Mesenchymal stem cell (in vitro differentiated cells and primary cell): ENCODE results near the gene NR3C2.

ENCODE experiments used
- DNase-seq: peaks from one replicate; pipeline ENCODE4 v3.0.0-alpha.2; 2013
- H2AFZ ChIP-seq: one replicate; pipeline ENCODE4 v1.6.1; 2013; ENCODE audit warnings: low read depth, mild to moderate bottlenecking, control low read depth, inconsistent platforms, low read length, moderate library complexity
- H2AK5ac ChIP-seq: 2 replicates; pipeline ENCODE4 v1.6.1; 2013; ENCODE audit warnings: low read length, moderate library complexity, mild to moderate bottlenecking, inconsistent platforms; ENCODE audit not compliant: severe bottlenecking
- H2BK120ac ChIP-seq: one replicate; pipeline ENCODE4 v1.6.1; 2013; ENCODE audit warnings: low read depth, mild to moderate bottlenecking, inconsistent platforms, low read length, moderate library complexity
- H2BK12ac ChIP-seq, 2 experiments: one replicate each; pipeline ENCODE4 v1.6.1; 2013; ENCODE audit warnings: inconsistent platforms in 2 of 2, low read length in 2 of 2, mild to moderate bottlenecking in 2 of 2, moderate library complexity in 2 of 2, control low read depth in 1 of 2
- H2BK15ac ChIP-seq: one replicate; pipeline ENCODE4 v1.6.1; 2013; ENCODE audit warnings: mild to moderate bottlenecking, low read depth, inconsistent platforms; ENCODE audit not compliant: poor library complexity, severe bottlenecking
- H2BK5ac ChIP-seq: 2 replicates; pipeline ENCODE4 v1.6.1; 2013; ENCODE audit warnings: low read depth, mild to moderate bottlenecking, low read length, control low read depth, inconsistent platforms; ENCODE audit not compliant: poor library complexity, severe bottlenecking
- H3K14ac ChIP-seq, 2 experiments: one replicate each; pipeline ENCODE4 v1.6.1; 2013; ENCODE audit warnings: inconsistent platforms in 2 of 2, low read length in 2 of 2, control low read depth in 1 of 2, mild to moderate bottlenecking in 1 of 2, moderate library complexity in 1 of 2
- H3K18ac ChIP-seq, 2 experiments: one replicate each; pipeline ENCODE4 v1.6.1; 2013; ENCODE audit warnings: inconsistent platforms in 2 of 2, low read length in 2 of 2, control low read depth in 1 of 2, low read depth in 1 of 2, mild to moderate bottlenecking in 1 of 2
- H3K23ac ChIP-seq, 2 experiments: one replicate each; pipeline ENCODE4 v1.6.1; 2013; ENCODE audit warnings: inconsistent platforms in 2 of 2, low read length in 2 of 2, mild to moderate bottlenecking in 2 of 2, moderate library complexity in 2 of 2, control low read depth in 1 of 2
- H3K27ac ChIP-seq: 2 replicates; pipeline ENCODE4 v1.5.1; 2013; ENCODE audit warnings: mild to moderate bottlenecking, moderate library complexity, low read length, control low read depth, inconsistent platforms; ENCODE audit not compliant: poor library complexity, severe bottlenecking
- H3K27me3 ChIP-seq, 2 experiments: 2 replicates each; pipeline versions ENCODE4 v1.6.1 to v1.7.0; 2013; ENCODE audit warnings: low read length in 2 of 2, mild to moderate bottlenecking in 2 of 2, moderate library complexity in 2 of 2, control low read depth in 1 of 2, inconsistent platforms in 1 of 2; ENCODE audit not compliant: control insufficient read depth in 1 of 2, insufficient read depth in 1 of 2
- H3K36me3 ChIP-seq, 2 experiments: 2 replicates each; pipeline versions ENCODE4 v1.6.1 to v1.7.0; 2013; ENCODE audit warnings: low read length in 2 of 2, control low read depth in 1 of 2, inconsistent platforms in 1 of 2, low read depth in 1 of 2, mild to moderate bottlenecking in 1 of 2; ENCODE audit not compliant: insufficient read depth in 2 of 2, control insufficient read depth in 1 of 2
- H3K4ac ChIP-seq, 2 experiments: one replicate each; pipeline ENCODE4 v1.6.1; 2013; ENCODE audit warnings: inconsistent platforms in 2 of 2, low read length in 2 of 2, mild to moderate bottlenecking in 2 of 2, moderate library complexity in 2 of 2, control low read depth in 1 of 2, low read depth in 1 of 2
- H3K4me1 ChIP-seq: 2 replicates; pipeline ENCODE4 v1.6.1; 2013; ENCODE audit warnings: low read depth, low read length, control low read depth; ENCODE audit not compliant: control insufficient read depth, insufficient read depth
- H3K4me2 ChIP-seq: 2 replicates; pipeline ENCODE4 v1.6.1; 2013; ENCODE audit warnings: low read length, mild to moderate bottlenecking, inconsistent platforms; ENCODE audit not compliant: poor library complexity, severe bottlenecking
- H3K4me3 ChIP-seq, 2 experiments: 2 replicates each; pipeline versions ENCODE4 v1.5.1 to v1.7.0; 2013; ENCODE audit warnings: low read length in 2 of 2, mild to moderate bottlenecking in 2 of 2, control low read depth in 1 of 2, low read depth in 1 of 2; ENCODE audit not compliant: insufficient read depth in 1 of 2
- H3K79me1 ChIP-seq: replicated peaks from 2 replicates; pipeline ENCODE4 v1.6.1; 2013; ENCODE audit warnings: mild to moderate bottlenecking, control low read depth, low read length, inconsistent platforms; ENCODE audit not compliant: poor library complexity, severe bottlenecking
- H3K9ac ChIP-seq: 2 replicates; pipeline ENCODE4 v1.7.0; 2013; ENCODE audit warnings: mild to moderate bottlenecking, low read length, moderate library complexity
- H3K9me3 ChIP-seq: 2 replicates; pipeline ENCODE4 v1.7.0; 2013; ENCODE audit warnings: mild to moderate bottlenecking, low read length; ENCODE audit not compliant: control insufficient read depth
- H4K8ac ChIP-seq: one replicate; pipeline ENCODE4 v1.6.1; 2013; ENCODE audit warnings: inconsistent platforms, mild to moderate bottlenecking, low read length, moderate library complexity
- H4K91ac ChIP-seq: one replicate; pipeline ENCODE4 v1.6.1; 2013; ENCODE audit warnings: mild to moderate bottlenecking, low read length, inconsistent platforms
- WGBS: methylation state at CpG from one replicate; pipeline ENCODE4 v1.1.7; 2013; ENCODE audit warnings: mixed read lengths; 5-methylcytosine and 5-hydroxymethylcytosine counted together

The NR3C2 gene

GRCh38 chr4:148289740-148290139, 152.5 kb downstream of the NR3C2 start:
- Histone ChIP-seq H3K18ac (no peak overlapping the region), H3K27ac (no peak overlapping the region)
- 77% methylated on average over 4 of the region's 4 CpGs for WGBS

GRCh38 chr4:148288448-148288847, 153.8 kb downstream of the NR3C2 start:
- 61% methylated on average over 3 of the region's 3 CpGs for WGBS
- H3K9ac ChIP-seq: no peak overlapping the region
- no peak overlapping the region for H2AFZ ChIP-seq
- H2AK5ac ChIP-seq: no peak overlapping the region
- no peak overlapping the region for H2BK5ac ChIP-seq
- H4K8ac ChIP-seq: no peak overlapping the region
- H3K18ac ChIP-seq: no peak overlapping the region
- no peak overlapping the region for H3K4ac ChIP-seq
- no peak overlapping the region for H3K4me3 ChIP-seq
- H3K9me3 ChIP-seq: no peaks in the 10 kb centered on the region
- no peak overlapping the region for H2BK120ac ChIP-seq
- H2BK12ac ChIP-seq: no peak overlapping the region
- H3K23ac ChIP-seq: no peak overlapping the region
- peaks cover 3% of the 10 kb centered on the region for H3K4me1 ChIP-seq
- no peak overlapping the region for H4K91ac ChIP-seq
- no peak overlapping the region for H2BK15ac ChIP-seq
- H3K4me2 ChIP-seq: no peak overlapping the region
- peaks cover 1% of the 10 kb centered on the region for H3K79me1 ChIP-seq
- H3K27ac ChIP-seq: no peak overlapping the region
- H3K36me3 ChIP-seq: no peaks in the 10 kb centered on the region
- no peak for DNase-seq
- no peak overlapping the region for H3K14ac ChIP-seq
- no peaks in the 10 kb centered on the region for H3K27me3 ChIP-seq

More at GRCh38 chr4:148289740-148290139, 152.5 kb downstream of the NR3C2 start:
- no peak overlapping the region for H3K4ac ChIP-seq
- H3K27me3 ChIP-seq: no peaks in the 10 kb centered on the region
- no peak overlapping the region for H2BK120ac ChIP-seq
- no peak overlapping the region for H2BK15ac ChIP-seq
- H2AFZ ChIP-seq: no peak overlapping the region
- no peak overlapping the region for H3K4me3 ChIP-seq
- no peak overlapping the region for H2BK5ac ChIP-seq
- H3K79me1 ChIP-seq: peaks cover 5% of the 10 kb centered on the region
- H3K4me2 ChIP-seq: no peak overlapping the region
- H3K36me3 ChIP-seq: no peaks in the 10 kb centered on the region
- no peak overlapping the region for H3K9ac ChIP-seq
- no peak overlapping the region for H3K14ac ChIP-seq
- H3K23ac ChIP-seq: no peak overlapping the region
- no peak for DNase-seq
- H3K4me1 ChIP-seq: peaks cover 3% of the 10 kb centered on the region
- no peak overlapping the region for H4K91ac ChIP-seq
- no peaks in the 10 kb centered on the region for H3K9me3 ChIP-seq
- H2BK12ac ChIP-seq: no peak overlapping the region
- no peak overlapping the region for H2AK5ac ChIP-seq
- no peak overlapping the region for H4K8ac ChIP-seq

DNA sequence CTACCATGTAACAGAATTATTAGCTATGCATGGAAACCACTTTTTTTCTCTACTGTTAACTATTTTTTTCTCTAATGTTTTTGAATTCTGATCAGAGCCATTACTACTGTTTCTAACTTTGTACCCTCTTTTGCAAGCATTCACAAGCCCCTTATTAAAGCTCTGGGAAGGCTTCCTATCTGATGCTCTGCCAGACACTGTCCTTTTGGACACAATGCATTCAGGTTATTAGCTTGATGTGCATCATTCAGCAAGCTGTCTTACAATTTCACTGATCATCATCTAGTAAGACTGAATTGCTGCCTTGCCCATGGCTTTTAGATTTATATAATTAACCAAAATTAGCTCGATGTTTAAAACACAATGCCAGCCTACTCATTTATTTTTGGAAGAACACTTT, 155.1 kb downstream of the NR3C2 start:
- Histone ChIP-seq H3K79me1 (peaks cover 1% of the 10 kb centered on the region), H3K18ac (no peak overlapping the region), H3K27me3 (no peaks in the 10 kb centered on the region), H4K91ac (no peak overlapping the region), H2AFZ (no peak overlapping the region), H3K27ac (no peak overlapping the region), H3K9me3 (no peaks in the 10 kb centered on the region), H3K4me2 (no peak overlapping the region), H3K36me3 (no peaks in the 10 kb centered on the region), H2BK120ac (no peak overlapping the region), H3K4me1 (peaks cover 3% of the 10 kb centered on the region), H3K4ac (no peak overlapping the region), H4K8ac (no peak overlapping the region), H2AK5ac (no peak overlapping the region), H3K9ac (no peak overlapping the region), H2BK12ac (no peak overlapping the region), H2BK5ac (no peak overlapping the region), H3K23ac (no peak overlapping the region), H2BK15ac (no peak overlapping the region), H3K4me3 (no peak overlapping the region), H3K14ac (no peak overlapping the region)
- no CpG with 5 or more reads among the region's 1 CpG for WGBS
- no peak for DNase-seq

DNA sequence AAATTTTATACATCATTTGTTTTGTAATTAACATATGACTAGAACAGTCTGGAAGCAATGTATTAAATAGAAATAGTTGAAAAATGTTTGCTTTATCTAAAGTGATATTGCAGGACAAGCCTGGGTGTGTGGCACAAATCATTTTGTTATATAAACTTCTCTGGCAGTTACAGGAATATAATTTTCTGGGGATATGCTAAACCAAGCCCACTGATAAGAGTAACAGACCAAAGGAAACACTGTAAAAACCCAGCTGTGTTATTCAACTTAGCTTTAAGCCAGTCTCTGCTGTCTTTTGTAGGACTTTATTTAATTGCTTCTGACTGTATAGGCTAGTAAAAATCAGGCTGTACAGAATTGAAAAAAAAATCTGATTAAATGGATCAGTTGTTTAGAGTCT, 156.2 kb downstream of the NR3C2 start:
- no peak overlapping the region for H2BK120ac ChIP-seq
- H3K4me2 ChIP-seq: no peak overlapping the region
- no peak overlapping the region for H2BK5ac ChIP-seq
- no peaks in the 10 kb centered on the region for H3K27me3 ChIP-seq
- peaks cover 3% of the 10 kb centered on the region for H3K4me1 ChIP-seq
- H3K4ac ChIP-seq: no peak overlapping the region
- no peak overlapping the region for H2BK12ac ChIP-seq
- H3K79me1 ChIP-seq: peaks cover 1% of the 10 kb centered on the region
- no peak overlapping the region for H3K4me3 ChIP-seq
- H3K23ac ChIP-seq: no peak overlapping the region
- H3K36me3 ChIP-seq: no peaks in the 10 kb centered on the region
- no peak overlapping the region for H4K91ac ChIP-seq
- H4K8ac ChIP-seq: no peak overlapping the region
- H2AFZ ChIP-seq: no peak overlapping the region
- H3K14ac ChIP-seq: no peak overlapping the region
- H3K27ac ChIP-seq: no peak overlapping the region
- DNase-seq: no peak
- H3K9ac ChIP-seq: no peak overlapping the region
- no peak overlapping the region for H2BK15ac ChIP-seq
- H2AK5ac ChIP-seq: no peak overlapping the region
- no peak overlapping the region for H3K18ac ChIP-seq
- no peaks in the 10 kb centered on the region for H3K9me3 ChIP-seq
